SHP77 treated with DMSO at 0.1 percent for 48 hours (cell line): ENCODE measurements around the gene FXYD5.

ENCODE experiments used
- DNase-seq: peaks from one replicate; lab custom pipeline; 2025; lab: John Stamatoyannopoulos, UW

Gene FXYD5

DNA sequence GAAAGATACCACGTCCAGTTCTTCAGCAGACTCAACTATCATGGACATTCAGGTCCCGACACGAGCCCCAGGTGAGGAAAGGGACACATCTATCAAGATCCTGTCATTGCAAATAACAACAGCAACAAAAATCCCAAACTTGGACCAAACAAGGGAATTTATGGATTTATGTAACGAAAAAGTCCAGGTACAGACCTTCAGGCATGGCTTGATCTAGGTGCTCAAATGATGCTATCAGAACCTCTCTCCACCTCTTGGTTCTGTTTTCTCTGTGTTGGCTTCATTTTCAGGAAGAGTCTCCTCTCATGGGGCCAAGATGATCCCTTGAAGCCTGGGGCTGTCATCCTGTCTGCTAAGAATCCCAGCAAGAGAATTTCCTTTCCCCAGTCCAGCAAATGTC is 2.9 kb downstream of the FXYD5 start:
- DNase-seq = no peak

DNA sequence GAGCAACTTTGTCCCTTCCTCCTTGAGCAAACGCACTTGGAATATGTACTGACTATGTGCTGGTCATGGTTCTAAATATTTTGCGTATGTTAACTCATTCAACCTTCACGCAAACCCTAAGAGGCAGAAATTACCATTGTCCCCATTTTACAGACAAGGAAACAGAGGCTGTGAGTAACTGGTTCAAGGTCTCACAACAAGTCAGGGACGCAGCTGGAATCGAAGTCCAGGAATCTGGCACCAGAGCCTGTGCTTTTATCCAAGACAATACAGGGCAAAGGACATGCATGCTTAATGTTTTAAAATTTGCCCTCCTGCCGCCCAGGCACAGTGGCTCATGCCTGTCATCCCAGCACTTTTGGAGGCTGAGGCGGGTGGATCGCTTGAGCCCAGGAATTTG is 5.1 kb downstream of the FXYD5 start:
- DNase-seq = no peak

DNA sequence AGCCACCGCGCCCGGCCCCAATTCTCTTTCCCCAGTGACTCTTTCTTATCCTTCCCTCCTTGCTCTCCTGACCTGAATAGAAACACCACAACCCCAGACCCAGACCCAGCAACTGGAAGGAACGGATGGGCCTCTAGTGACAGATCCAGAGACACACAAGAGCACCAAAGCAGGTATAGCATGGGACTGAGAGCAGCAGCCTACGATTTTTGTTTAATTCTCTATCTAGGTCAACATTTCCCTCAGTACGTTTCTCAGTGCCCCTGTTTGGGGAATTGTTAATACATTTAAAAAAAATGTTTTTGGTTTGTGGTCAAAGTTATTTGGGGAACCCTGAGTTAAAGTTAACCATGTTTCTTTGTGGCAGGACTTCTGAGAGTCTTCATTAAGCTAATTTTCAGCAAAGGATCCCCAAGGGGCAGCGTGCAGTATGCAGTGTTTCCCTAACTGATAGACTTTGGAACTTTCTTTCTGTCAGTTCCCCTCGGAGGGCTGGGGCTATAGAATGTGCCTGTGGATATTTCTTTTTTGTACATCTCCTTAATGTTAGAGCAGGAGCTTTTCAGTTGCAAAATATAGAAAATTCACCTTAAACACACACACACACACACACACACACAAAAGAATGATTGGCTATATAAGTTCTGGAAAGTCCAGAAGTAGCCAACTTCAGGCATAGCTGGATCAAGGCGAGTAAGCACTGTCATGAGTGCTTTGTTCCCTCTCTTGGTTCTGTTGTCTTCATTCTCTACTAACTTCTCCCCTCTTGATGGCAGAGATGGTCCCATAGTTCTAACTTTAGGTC is 6.3 kb downstream of the FXYD5 start:
- DNase-seq = no peak

DNA sequence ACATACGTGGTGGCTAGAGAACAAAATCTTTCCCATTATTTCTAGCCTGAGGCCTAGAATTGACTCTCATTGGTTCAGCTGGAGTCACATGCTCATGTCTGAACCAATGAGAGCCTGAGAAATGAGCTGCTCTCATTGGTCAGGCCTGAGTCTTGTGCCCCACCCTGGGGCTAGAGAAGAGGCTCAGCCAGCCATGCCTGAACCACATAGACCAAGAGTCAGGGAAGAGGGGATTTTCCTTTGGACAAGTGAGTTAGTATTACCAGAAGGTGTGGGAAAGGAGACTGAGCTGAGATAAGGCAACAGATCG is 6.9 kb downstream of the FXYD5 start:
- no peak for DNase-seq

DNA sequence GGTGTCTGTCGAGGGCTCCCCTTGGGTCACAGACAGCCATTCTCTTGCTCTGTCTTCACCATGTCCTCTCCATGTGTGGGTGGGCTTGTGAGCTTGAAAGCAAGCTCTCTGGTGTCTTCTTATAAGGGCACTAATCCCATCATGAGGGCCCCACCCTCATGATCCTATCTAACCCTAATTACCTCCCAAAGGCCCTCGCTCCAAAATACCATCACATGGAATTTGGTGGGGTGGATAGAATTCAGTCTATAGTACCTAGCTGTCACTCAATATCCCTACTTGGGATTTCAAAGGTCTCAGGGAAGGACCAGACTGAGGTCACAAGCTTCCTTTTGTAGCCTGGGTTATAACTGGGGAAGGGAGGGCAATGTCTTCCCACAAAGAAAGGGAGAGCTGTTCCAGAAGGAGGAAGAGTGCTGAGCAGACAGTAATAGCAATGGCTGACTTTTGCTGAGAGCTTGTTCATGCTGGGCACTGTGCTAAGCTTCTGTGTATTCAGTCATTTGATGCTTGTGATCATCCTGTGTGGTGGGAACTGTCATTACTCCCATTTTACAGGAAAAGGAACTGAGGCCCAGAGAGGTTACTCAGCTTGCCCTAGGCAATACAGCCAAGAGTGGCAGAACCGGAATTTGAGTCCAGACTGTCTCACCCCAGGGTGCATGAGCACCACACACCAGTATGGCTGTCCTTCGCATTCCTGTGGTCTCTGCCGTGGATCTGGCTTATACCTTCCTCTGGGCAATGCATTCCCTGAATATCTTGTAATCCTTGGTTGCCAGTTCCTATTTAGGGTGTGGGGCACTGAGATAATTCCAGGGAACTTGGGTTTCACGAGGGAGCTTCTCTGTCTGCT is 8.2 kb downstream of the FXYD5 start:
- DNase-seq = no peak

DNA sequence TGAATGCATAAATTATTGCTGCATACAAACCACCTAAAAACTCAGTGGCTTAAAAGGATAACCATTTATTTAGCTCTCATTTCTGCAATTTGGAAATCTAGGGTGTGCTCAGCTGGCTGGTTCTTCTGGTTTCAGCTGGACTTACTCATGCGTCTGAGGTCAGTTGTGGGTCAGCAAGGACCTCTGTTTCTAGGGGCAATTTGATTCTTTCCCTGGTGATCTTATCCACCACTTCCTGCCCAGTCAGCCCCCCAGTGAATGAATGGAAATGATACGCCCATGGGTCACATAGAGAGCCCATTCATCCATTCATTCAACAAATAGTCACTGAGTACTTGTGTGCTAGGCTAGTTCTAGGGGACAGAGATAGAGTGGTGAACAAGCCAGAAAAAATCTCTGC is 9.9 kb downstream of the FXYD5 start:
- DNase-seq = no peak

DNA sequence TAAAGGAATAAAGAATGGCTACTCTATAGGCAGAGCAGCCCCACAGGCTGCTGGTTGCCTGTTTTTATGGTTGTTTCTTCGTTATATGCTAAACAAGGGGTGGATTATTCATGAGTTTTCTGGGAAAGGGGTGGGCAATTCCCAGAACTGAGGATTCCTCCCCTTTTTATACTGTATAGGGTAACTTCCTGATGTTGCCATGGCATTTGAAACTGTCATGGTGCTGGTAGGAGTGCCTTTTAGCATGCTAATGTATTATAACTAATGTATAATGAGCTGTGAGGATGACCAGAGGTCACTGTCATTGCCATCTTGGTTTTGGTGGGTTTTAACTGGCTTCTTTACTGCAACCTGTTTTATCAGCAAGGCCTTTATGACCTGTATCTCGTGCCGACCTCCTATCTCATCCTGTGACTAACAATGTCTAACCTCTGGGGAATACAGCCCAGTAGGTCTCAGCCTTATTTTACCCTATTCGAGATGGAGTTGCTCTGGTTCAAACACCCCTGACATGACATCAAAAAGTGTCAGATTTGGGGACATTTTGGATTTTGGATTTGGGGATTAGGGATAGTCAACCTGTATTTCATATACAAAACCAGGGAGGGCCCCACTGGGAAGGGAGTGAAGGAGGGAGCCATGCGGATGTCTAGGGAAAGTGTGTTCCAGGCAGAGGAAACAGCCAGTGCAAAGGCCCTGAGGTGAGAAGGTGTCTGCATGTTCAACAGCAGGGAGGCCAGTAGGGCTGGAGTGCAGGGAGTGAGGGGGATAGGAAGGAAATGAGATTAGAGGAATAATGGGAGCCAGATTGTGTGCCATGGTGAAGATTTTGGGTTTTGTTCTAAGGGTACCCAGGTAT is 10.9 kb downstream of the FXYD5 start:
- DNase-seq = no peak

DNA sequence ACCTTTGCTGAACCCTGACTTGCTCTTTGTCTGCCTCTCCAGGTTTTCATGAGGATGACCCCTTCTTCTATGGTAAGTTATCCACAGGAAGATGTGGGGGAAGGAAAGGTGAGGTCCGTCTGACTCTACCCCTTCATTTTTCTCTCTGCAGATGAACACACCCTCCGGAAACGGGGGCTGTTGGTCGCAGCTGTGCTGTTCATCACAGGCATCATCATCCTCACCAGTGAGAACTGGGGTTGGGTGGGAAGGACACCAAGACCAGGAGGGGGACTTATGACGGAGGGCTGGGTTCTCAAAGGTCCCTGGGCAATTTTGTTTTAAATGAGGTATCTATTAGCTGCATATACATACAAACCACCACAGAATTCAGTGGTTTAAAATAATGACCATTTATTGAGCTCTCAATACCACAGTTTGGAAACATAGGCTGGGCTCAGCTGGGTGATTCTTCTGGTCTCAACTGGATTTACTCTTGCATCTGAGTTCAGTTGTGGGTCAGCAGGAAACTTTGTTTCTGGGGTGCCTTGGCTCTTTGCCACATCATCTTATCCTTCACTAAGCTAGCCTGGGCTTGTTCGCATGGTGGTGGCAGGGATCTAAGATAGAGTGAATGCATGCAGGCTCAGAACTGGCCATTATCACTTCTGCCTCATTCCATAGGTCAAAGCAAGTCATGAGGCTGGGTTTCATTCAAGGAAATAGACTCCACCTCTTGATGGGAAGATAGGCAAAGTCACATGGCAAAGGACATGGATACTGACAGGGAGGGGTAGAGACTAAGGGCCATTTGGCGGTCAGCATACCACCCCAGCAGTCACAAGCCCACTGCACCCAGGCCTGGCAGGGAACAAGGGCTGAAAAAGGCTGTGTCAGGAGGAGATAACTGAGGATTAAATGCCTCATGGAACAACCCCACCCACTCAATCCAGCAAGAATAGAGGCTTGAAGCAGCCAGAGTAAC is 11.8 kb downstream of the FXYD5 start:
- no peak for DNase-seq

DNA sequence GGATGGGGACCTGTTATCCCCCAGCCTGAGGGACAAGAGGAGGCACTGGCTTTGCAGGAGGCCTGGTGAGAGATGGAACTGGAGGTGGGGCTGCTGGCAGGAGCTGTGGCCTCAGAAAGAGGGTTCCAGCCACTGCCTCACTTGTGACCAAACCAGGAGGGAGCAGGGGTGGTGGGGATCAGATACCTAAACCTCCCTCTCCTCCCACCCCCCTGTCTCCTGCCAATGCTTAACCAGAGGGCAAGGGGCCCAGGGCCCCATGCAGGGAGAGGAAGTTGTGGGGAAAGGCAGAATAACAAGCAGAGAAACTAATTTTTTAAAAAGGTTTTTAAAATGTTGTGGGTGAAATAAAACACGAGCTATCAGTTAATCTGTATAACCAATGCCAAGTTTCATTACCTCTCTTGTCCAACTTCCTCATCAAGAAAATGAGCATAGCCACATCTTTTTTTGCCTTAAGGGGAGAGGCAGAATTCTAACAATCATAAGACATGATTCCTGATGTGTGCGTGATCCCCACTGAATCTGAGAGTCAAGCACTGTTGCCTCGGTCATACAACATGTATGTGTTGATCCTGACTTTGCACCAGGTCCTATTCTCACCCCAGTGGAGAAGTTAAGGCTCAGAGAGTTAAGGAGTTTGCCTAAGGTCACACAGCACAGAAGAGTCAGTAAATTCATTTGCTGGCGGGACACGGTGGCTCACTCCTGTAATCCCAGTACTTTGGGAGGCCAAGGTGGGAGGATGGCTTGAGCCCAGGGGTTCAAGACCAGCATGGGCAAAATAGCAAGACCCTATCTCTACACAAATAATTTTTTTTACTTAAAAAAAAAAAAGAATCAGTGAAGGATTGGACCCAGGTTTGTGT is 12.9 kb downstream of the FXYD5 start:
- DNase-seq = no peak

DNA sequence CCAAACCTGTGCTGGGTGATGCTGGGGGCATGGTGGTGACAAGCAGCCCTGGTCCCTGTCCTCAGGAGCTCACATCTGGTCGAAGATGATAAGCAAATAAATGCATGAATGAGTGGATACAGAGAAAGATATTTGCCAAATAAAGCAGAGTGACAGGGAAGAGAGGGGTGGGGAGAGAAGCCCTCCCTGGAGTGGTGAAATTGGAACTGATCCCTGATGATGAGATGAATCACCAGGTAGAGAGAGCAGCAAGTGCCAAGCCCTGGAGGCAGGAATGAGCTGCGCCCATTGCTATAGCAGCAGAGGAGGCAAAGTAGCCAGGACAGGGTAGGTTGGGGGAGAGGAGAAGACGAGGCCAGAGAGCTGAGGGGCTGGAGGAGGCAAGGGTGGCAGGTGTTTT is 13.7 kb downstream of the FXYD5 start:
- no peak for DNase-seq

DNA sequence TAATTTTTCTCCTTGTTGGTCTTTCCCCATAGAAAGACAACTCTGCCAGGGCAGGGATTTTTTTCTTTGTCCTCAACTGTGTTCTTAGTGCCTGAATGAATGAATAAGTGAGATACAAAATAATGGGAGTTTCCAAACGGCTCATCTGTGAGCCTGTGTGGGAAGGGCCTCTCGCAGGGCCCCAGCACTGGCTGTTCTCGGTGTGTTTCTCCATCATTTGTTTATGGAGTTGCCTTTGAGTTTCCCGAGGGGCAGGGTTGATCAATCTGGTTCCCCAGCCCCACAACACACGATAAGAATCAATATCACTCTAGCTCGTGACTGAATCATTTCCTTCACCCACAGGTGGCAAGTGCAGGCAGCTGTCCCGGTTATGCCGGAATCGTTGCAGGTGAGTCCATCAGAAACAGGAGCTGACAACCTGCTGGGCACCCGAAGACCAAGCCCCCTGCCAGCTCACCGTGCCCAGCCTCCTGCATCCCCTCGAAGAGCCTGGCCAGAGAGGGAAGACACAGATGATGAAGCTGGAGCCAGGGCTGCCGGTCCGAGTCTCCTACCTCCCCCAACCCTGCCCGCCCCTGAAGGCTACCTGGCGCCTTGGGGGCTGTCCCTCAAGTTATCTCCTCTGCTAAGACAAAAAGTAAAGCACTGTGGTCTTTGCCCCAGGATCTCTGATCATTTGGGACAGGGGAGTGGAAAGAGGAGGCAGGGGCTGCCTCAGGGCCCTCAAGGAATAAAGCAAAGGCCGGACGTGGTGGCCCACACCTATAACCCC is 14.9 kb downstream of the FXYD5 start:
- DNase-seq = no peak

DNA sequence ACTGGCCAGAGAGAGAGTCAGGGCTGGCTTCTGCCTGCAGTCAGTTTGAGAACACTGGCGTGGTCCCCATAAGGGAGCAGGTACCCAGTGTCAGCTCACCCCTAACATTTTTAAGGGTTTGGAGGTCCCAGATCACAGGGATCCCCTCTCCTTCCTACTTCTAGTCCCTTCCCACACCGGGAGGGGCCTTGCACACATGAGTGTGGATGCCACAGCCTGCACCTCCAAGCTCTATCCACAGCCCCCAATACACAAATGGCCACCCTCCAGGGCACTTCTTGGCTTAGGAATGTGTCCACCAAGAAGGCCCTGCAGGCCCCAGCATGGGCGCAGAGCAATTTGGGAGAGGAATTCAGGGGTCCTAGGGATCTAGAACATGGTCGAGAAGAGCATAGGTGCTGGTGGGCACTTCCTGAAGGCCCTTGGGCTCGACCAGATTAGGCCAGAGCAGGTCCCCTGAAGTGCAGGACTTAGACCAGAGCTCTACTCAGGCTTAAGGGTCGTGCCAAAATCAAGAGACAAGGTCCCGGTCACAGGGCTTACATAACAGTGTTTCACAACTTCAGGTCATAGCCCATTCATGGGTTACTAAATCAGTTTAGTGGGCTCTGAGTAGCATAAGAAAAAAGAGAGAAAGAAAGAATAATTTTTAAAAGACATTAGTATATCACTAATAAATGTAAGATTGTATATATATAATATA is 16.0 kb downstream of the FXYD5 start:
- no peak for DNase-seq

DNA sequence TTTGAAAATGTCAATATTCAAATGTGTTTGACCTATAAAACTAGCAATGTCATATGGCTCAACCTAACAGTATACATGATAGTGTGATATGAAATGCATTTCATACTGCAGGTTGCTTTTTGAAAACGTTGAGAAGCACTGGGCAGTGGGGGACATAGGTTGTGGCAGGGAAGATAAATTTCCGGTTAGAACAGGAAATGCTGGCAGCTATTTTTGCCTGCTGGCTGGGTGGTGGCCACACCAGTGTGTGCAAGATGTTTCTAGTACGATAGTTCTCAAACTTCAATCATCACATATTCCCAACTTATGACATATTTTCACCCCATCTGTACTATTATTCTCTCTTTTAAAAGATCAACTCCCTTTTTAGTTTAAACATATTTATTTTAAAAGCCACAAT is 17.2 kb downstream of the FXYD5 start:
- no peak for DNase-seq

DNA sequence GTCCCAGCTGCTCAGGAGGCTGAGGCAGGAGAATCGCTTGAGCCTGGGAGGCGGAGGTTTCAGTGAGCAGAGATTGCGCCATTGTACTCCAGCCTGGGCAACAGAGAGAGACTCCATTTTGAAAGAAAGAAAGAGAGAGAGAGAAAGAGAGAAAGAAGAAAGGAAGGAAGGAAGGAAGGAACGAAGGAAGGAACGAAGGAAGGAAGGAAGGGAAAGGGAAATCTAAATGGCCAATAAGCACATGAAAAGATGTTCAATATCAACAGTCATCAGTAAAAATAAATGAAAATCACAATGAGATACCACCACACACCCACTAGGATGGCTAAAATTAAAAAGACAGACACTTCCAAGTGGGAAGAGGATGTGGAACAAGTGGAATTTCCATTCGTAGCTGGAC is 19.7 kb downstream of the FXYD5 start:
- DNase-seq = no peak

DNA sequence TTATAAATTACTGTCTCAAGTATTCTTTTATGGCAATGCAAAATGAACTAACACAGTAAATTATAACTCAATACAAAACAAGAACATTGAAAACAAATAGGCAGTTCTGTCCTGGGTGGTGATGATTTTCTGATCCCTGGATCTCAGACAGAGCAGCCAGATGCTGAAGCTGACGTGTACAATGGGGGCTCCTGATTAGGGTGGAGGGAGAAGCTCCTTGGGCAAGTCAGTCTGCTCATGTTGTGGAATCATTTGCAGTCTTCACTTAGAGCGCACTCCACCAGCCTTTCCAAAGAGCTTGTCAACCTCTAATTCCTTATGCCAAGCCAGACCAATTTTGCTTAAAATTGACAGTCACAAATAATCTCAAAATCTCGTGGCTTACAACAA is 21.6 kb downstream of the FXYD5 start:
- no peak for DNase-seq

DNA sequence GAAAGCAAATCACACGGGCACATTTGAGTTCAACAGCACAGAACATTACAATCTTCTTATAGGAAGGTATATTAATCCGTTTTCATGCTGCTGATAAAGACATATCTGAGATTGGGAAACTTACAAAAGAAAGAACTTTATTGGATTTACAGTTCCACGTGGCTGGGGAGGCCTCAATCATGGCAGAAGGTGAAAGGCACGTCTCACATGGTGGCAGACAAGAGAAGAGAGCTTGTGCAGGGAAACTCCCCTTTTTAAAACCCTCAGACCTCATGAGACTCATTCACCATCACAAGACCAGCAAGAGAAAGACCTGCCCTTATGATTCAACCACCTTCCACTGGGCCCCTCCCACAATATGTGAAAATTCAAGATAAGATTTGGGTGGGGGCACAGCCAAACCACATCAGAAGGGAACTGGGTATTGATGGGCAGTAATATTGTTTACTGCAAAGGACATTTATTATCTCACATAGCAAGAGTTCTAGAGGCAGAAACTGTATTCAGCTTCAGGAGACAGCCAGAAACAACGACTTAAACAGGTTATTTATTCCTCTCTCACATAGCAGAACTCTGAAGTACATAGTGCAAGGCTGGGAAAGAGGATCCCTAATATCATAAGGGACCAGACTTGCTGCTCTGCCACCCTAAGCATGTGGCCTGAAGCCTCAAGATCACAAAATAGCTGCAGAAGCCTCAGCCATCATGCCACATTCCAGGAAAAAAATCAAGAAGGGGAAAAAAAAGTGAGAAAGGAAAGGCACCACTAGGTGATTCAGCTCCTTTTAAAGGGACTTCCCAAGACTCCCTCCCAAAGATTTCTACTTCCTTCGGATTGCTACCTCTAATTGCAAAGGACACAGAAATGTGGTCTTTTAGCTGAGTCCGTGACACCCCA is 23.1 kb downstream of the FXYD5 start:
- DNase-seq = no peak

DNA sequence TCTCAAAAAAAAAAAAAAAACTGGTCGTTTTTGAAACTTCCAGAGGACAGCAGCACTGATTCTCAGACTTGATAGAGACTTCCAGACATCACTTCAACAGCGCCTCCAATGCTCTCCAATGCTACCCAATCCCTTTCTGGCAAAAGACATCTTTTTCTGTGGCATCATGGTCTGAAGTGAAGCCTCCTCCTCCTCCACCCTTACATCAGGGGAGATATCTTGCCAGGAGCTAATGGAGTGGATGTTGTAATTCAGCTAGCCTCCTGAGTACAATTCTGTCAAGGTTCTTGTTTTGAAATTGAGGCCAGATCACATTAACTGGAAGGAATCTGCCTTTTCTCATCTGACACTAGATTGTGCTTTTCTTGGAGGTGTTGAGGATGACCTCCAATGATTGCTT is 24.2 kb downstream of the FXYD5 start:
- DNase-seq = no peak

DNA sequence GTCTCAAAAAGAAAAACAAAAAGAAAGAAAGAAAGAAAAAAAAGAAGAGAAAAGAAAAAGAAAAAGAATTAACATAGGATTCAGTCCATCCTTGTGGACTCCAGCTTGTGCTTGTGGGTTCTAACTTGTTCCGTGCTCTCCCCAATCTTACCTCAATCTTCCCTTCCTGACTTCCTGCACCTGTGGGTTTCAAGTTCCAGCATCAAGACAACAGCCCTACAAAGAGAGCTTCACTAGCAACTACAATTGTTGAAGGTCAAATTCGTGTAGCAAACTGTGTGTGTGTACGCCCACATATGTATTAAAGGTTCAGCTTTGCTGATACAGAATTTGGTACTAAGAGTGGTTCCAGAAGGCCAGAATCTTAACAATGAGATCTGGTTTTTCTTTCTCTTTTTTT is 25.3 kb downstream of the FXYD5 start:
- DNase-seq = no peak
